A549 (cell line): ENCODE data around the gene EP400. TPM values are rescaled to one million over a fixed set of nuclear protein-coding genes. Genes with fewer than 3 reads are reported as not detected.

ENCODE experiments used
- ATAC-seq, 2 experiments: fragments of 200-7000 bp in 1 of 2; fragments of >200 bp in 1 of 2; cut with Nextera tagmentation in 1 of 2; cut with Tn5 transposase in 1 of 2; 3 replicates each; pipeline versions ENCODE4 v1.8.0 to v1.9.1; 2018 to 2020; ENCODE audit warnings: mild to moderate bottlenecking in 1 of 2, moderate library complexity in 1 of 2
- CTCF ChIA-PET: fragments of 300-600 bp; sonication (Branson Sonifier 250); formaldehyde crosslinking; extraction: SDS; loops from one replicate; lab custom pipeline; 2021; ENCODE audit warnings: antibody characterized with exemption, inconsistent platforms; lab: Yijun Ruan, JAX
- POLR2A ChIA-PET: fragments of 350-600 bp; formaldehyde crosslinking; extraction: SDS; loops from one replicate; lab custom pipeline; 2021; ENCODE audit warnings: antibody characterized with exemption, inconsistent platforms; lab: Yijun Ruan, JAX
- DNase-seq, 2 experiments: peaks; one replicate each; pipeline versions ENCODE4 v3.0.0 to v3.0.0-alpha.2; 2011 to 2016; ENCODE audit warnings: low read depth in 1 of 2, low spot score in 1 of 2
- FAIRE-seq: peaks from 2 replicates; lab custom pipeline; 2011; peaks lifted over from hg19 to GRCh38; lab: Jason Lieb, UNC
- H3K27ac ChIP-seq, 2 experiments: fragments of >200 bp; sonication (Bioruptor Twin); formaldehyde crosslinking; 3 replicates each; pipeline ENCODE4 v1.5.1; 2016 to 2017
- H3K4me1 ChIP-seq: fragments of >200 bp; sonication (Bioruptor Twin); formaldehyde crosslinking; 3 replicates; pipeline ENCODE4 v1.6.1; 2016
- H3K4me2 ChIP-seq: fragments of >200 bp; sonication (Bioruptor Twin); formaldehyde crosslinking; 3 replicates; pipeline ENCODE4 v1.6.1; 2016
- H3K4me3 ChIP-seq: fragments of >200 bp; sonication (Bioruptor Twin); formaldehyde crosslinking; 3 replicates; pipeline ENCODE4 v1.5.1; 2016
- H3K9me3 ChIP-seq: fragments of >200 bp; sonication (Bioruptor Twin); formaldehyde crosslinking; 3 replicates; pipeline ENCODE4 v1.6.1; 2016
- ATOH8 ChIP-seq: fragments of 250-450 bp; sonication (Bioruptor Pico); IDR thresholded peaks from 2 replicates; pipeline ENCODE4 v1.5.0; 2020; ENCODE audit warnings: low read depth, mild to moderate bottlenecking, moderate library complexity
- CBX2 ChIP-seq: fragments of 200-600 bp; sonication (generic); IDR thresholded peaks from 2 replicates; pipeline ENCODE4 v1.6.1; 2016; ENCODE audit warnings: low read depth, mild to moderate bottlenecking, borderline replicate concordance
- CEBPB ChIP-seq, 2 experiments: fragments of >200 bp in 1 of 2; sonication (Bioruptor Twin) in 1 of 2; formaldehyde crosslinking in 1 of 2; IDR thresholded peaks; 2 replicates each; pipeline ENCODE4 v1.6.1; 2012 to 2016
- CHD2 ChIP-seq: fragments of 150-350 bp; IDR thresholded peaks from 2 replicates; pipeline ENCODE4 v1.6.1; 2014; ENCODE audit warnings: low read length; ENCODE audit not compliant: partially characterized antibody
- CTCF ChIP-seq: fragments of >200 bp; sonication (Bioruptor Twin); formaldehyde crosslinking; IDR thresholded peaks from 3 replicates; pipeline ENCODE4 v1.5.1; 2016
- EP300 ChIP-seq, 2 experiments: fragments of >200 bp; sonication (Bioruptor Twin); formaldehyde crosslinking; IDR thresholded peaks; 2 replicates in 1 of 2; 3 replicates in 1 of 2; pipeline ENCODE4 v1.6.1; 2016 to 2017
- ESRRA ChIP-seq: fragments of 150-350 bp; IDR thresholded peaks from 2 replicates; pipeline ENCODE4 v1.6.1; 2014; ENCODE audit warnings: mild to moderate bottlenecking, low read length, borderline replicate concordance
- FOSB ChIP-seq: fragments of 250-450 bp; sonication (Bioruptor Pico); IDR thresholded peaks from 2 replicates; pipeline ENCODE4 v1.5.0; 2020; ENCODE audit warnings: mild to moderate bottlenecking, moderate library complexity
- FOXS1 ChIP-seq: fragments of 250-450 bp; sonication (Bioruptor Pico); IDR thresholded peaks from 2 replicates; pipeline ENCODE4 v1.5.0; 2020; ENCODE audit warnings: mild to moderate bottlenecking, moderate library complexity
- HMGXB4 ChIP-seq: fragments of 250-450 bp; sonication (Bioruptor Pico); IDR thresholded peaks from 2 replicates; pipeline ENCODE4 v1.5.0; 2021; ENCODE audit warnings: mild to moderate bottlenecking, moderate library complexity, borderline replicate concordance
- HOXA7 ChIP-seq: fragments of 250-450 bp; sonication (Bioruptor Pico); IDR thresholded peaks from 2 replicates; pipeline ENCODE4 v1.5.0; 2020; ENCODE audit warnings: mild to moderate bottlenecking, moderate library complexity
- JUNB ChIP-seq: fragments of >200 bp; sonication (Bioruptor Twin); formaldehyde crosslinking; IDR thresholded peaks from 2 replicates; pipeline ENCODE4 v1.6.1; 2016
- PBX3 ChIP-seq: IDR thresholded peaks from 2 replicates; pipeline ENCODE4 v1.6.1; 2012
- PHF8 ChIP-seq: fragments of 200-600 bp; sonication (generic); IDR thresholded peaks from 2 replicates; pipeline ENCODE4 v1.6.1; 2016; ENCODE audit warnings: low read depth, mild to moderate bottlenecking, antibody characterized with exemption, moderate library complexity, borderline replicate concordance
- RAD21 ChIP-seq, 2 experiments: fragments of >200 bp in 1 of 2; sonication (Bioruptor Twin) in 1 of 2; formaldehyde crosslinking in 1 of 2; IDR thresholded peaks in 1 of 2; conservative IDR thresholded peaks in 1 of 2; 2 replicates in 1 of 2; 3 replicates in 1 of 2; pipeline ENCODE4 v1.6.1; 2012 to 2018; ENCODE audit warnings: inconsistent platforms in 1 of 2
- RARB ChIP-seq: fragments of 250-450 bp; sonication (Bioruptor Pico); IDR thresholded peaks from 2 replicates; pipeline ENCODE4 v1.8.0; 2021; ENCODE audit warnings: mild to moderate bottlenecking, moderate library complexity
- REST ChIP-seq: fragments of 200-600 bp; sonication (generic); IDR thresholded peaks from 2 replicates; pipeline ENCODE4 v1.6.1; 2016; ENCODE audit warnings: antibody characterized with exemption, mild to moderate bottlenecking, moderate library complexity
- SREBF2 ChIP-seq: fragments of 450-650 bp; IDR thresholded peaks from 2 replicates; pipeline ENCODE4 v1.6.1; 2014; ENCODE audit warnings: mild to moderate bottlenecking, moderate library complexity
- TP53 ChIP-seq: fragments of 250-450 bp; sonication (Bioruptor Pico); IDR thresholded peaks from 2 replicates; pipeline ENCODE4 v1.5.0; 2021; ENCODE audit warnings: mild to moderate bottlenecking, moderate library complexity
- ZC3H11A ChIP-seq: fragments of 450-650 bp; IDR thresholded peaks from 2 replicates; pipeline ENCODE4 v1.6.1; 2014; ENCODE audit warnings: antibody characterized with exemption, mild to moderate bottlenecking
- ZFP36 ChIP-seq: fragments of 450-650 bp; IDR thresholded peaks from 2 replicates; pipeline ENCODE4 v1.6.1; 2014; ENCODE audit warnings: borderline replicate concordance; ENCODE audit not compliant: partially characterized antibody
- ZSCAN20 ChIP-seq: fragments of 250-450 bp; sonication (Bioruptor Pico); IDR thresholded peaks from 2 replicates; pipeline ENCODE4 v1.8.0; 2022; ENCODE audit warnings: mild to moderate bottlenecking, moderate library complexity
- whole genome bisulfite sequencing: methylation state at CpG from one replicate; pipeline ENCODE4 v1.1.6; 2017; ENCODE audit errors: missing lambda C conversion rate; 5-methylcytosine and 5-hydroxymethylcytosine counted together
- polyA plus RNA-seq, 4 experiments: library from polyadenylated mRNA; depleted of rRNA in 3 of 4; stranded (reverse); fragments of >200 nt; fragmentation: RNase III in 1 of 4; extraction: RNeasy Plus Mini Kit Qiagen cat#74134 plus additional on column Dnase treatment in 1 of 4; gene quantifications; 2 replicates in 3 of 4; 3 replicates in 1 of 4; pipeline ENCODE4 v1.2.3, GENCODE V29; 2011 to 2017

EP400 gene
- polyA plus RNA-seq, 2 of the 4 experiments (the other 2 are of a cell fraction): 9.7 to 15.2 TPM

- ATAC-seq: no peak
- ChIA-PET POLR2A (no interaction called here), CTCF (no interaction called here)
- no peak overlapping the region for H3K4me3 ChIP-seq
- H3K9me3 ChIP-seq: no peaks in the 10 kb centered on the region
- DNase-seq: no peak
- no peak overlapping the region for H3K27ac ChIP-seq
- no peaks in the 10 kb centered on the region for H3K4me1 ChIP-seq
- no peak overlapping the region for H3K4me2 ChIP-seq
- TF ChIP-seq HMGXB4 (CRISPR knock-in tag) (no peak), ZSCAN20 (CRISPR knock-in tag) (no peak), RARB (CRISPR knock-in tag) (no peak), JUNB (no peak), ATOH8 (CRISPR knock-in tag) (no peak), CBX2 (no peak), ZFP36 (no peak), EP300 (IDR thresholded peaks at IDR 0.05) (no peak)
- no peak for FAIRE-seq
- 89% methylated on average over 4 of the region's 4 CpGs for WGBS
Observed at GRCh38 chr12:131994589-131994988, 44.8 kb downstream of the EP400 start.

- Histone ChIP-seq H3K4me1 (peaks cover 9% of the 10 kb centered on the region; the same call in 1 of the 3 replicates), H3K27ac (no peak overlapping the region), H3K4me2 (no peak overlapping the region), H3K9me3 (no peaks in the 10 kb centered on the region), H3K4me3 (no peak overlapping the region)
- 88% methylated on average over 1 of the region's 1 CpG for WGBS
- POLR2A ChIA-PET: no interaction called here
- FAIRE-seq (no peak), DNase-seq (no peak), ATAC-seq (no peak)
- CTCF ChIA-PET: interaction anchor here (0.7 to 4.3 kb wide), 9 partner anchors 12 to 164 kb away, joined by 3 to 25 read pairs (median 4); partner anchors contain the start of gene EP400
- no peak for TF ChIP-seq ZC3H11A
- TF ChIP-seq CHD2: no peak
- no peak for TF ChIP-seq RAD21 (conservative IDR thresholded peaks at IDR 0.05 in 1 of 2, IDR thresholded peaks at IDR 0.05 in 1 of 2)
- TF ChIP-seq FOSB (CRISPR knock-in tag): no peak
- no peak for TF ChIP-seq EP300 (IDR thresholded peaks at IDR 0.05)
- no peak for TF ChIP-seq HOXA7 (CRISPR knock-in tag)
- TF ChIP-seq RARB (CRISPR knock-in tag): no peak
- no peak for TF ChIP-seq TP53 (CRISPR knock-in tag)
- no peak for TF ChIP-seq CEBPB (IDR thresholded peaks at IDR 0.05)
- TF ChIP-seq SREBF2: no peak
- TF ChIP-seq PBX3: no peak
- TF ChIP-seq ESRRA: no peak
- TF ChIP-seq REST: no peak
- no peak for TF ChIP-seq FOXS1 (CRISPR knock-in tag)
- no peak for TF ChIP-seq CTCF
- TF ChIP-seq PHF8: no peak
Observed at GRCh38 chr12:132000286-132000872, 50.6 kb downstream of the EP400 start.
